GM06990 (cell line): Measurements from ENCODE around the gene SLC25A41.

Source experiments
- DNase-seq: peaks from one replicate; pipeline ENCODE4 v3.0.0-alpha.2; 2011; ENCODE audit not compliant: insufficient read length; ENCODE audit errors: extremely low read depth
- H3K27me3 ChIP-seq: replicated peaks from 2 replicates; pipeline ENCODE4 v1.6.0; 2011; ENCODE audit warnings: low read length; ENCODE audit not compliant: control insufficient read depth, insufficient read depth
- H3K36me3 ChIP-seq: 2 replicates; pipeline ENCODE4 v1.5.1; 2011; ENCODE audit warnings: low read length; ENCODE audit not compliant: control insufficient read depth, insufficient read depth
- H3K4me3 ChIP-seq: replicated peaks from 2 replicates; pipeline ENCODE4 v1.5.1; 2011; ENCODE audit warnings: low read depth, mild to moderate bottlenecking, control low read depth, low read length
- TF ChIP-seq, protein P1 (sequence below): IDR thresholded peaks from 2 replicates; pipeline ENCODE4 v1.5.1; 2011; ENCODE audit warnings: low read length, control low read depth, mild to moderate bottlenecking, inconsistent platforms; ENCODE audit not compliant: insufficient read depth, poor library complexity, severe bottlenecking

SLC25A41 gene

GRCh38 chr19:6424195-6424938 lies 9.2 kb downstream of the SLC25A41 start, which contains the start of gene KHSRP:
Gene KHSRP, minus strand, starts transcription at chr19:6424811. Its CDS starts 110 bp downstream, at chr19:6424701.
- H3K27me3 ChIP-seq: no peaks in the 10 kb centered on the region
- TF ChIP-seq, protein P1, sequence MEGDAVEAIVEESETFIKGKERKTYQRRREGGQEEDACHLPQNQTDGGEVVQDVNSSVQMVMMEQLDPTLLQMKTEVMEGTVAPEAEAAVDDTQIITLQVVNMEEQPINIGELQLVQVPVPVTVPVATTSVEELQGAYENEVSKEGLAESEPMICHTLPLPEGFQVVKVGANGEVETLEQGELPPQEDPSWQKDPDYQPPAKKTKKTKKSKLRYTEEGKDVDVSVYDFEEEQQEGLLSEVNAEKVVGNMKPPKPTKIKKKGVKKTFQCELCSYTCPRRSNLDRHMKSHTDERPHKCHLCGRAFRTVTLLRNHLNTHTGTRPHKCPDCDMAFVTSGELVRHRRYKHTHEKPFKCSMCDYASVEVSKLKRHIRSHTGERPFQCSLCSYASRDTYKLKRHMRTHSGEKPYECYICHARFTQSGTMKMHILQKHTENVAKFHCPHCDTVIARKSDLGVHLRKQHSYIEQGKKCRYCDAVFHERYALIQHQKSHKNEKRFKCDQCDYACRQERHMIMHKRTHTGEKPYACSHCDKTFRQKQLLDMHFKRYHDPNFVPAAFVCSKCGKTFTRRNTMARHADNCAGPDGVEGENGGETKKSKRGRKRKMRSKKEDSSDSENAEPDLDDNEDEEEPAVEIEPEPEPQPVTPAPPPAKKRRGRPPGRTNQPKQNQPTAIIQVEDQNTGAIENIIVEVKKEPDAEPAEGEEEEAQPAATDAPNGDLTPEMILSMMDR: no peak
- peak within 1 kb of the TSS; percentile 83 for H3K4me3 ChIP-seq
- peak; percentile 99 for DNase-seq
- H3K36me3 ChIP-seq: peaks cover 17% of the 10 kb centered on the region

GRCh38 chr19:6423499-6424194 lies 9.9 kb downstream of the SLC25A41 start:
- Histone ChIP-seq H3K36me3 (peaks cover 23% of the 10 kb centered on the region), H3K4me3 (peak overlapping the region; percentile 83), H3K27me3 (no peaks in the 10 kb centered on the region)
- TF ChIP-seq, protein P1: no peak
- no peak for DNase-seq

DNA sequence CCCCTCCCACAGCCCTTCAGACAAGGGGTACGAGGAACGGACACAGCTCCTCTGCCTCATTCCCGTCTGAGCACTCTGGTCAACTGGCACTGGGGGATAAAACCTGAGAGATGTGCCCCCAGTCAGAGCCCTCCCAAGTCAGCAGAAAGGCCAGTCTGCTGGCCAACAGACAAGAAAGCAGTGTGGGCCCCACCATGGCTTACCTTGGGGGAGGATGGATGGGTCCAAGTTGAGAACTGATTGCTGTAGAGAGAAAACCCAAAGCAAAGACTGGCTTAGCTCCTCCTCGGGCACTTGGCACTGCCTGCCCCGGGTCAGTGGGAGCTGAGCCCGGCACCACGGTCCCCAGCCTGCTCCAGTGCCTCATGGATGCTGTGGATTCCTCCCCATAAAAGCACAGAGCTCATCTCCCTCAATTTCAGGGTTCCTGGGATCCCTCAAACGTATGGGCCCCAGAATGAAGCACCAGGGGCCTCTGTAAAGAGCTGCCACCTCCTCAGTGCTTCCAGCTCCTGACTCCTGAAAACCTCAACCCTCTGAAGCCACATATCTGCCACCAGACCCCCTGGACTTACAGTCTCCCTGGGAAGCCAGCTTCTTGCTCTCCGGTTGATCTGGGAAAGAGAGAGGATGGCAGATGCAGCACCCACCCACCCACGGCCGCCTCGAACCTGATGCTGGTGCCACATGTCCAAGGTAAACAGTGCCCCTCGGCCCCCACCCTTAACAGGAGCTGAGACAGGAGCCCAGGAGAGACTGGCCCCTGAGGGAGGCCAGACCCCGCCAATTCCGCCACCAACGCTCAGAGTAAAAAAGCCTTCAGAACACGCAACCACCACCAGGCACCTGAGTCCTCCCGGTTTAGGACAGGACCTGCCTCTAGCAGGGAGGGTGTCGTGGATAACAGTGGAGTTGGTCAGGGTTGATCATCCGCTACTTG lies 12.2 kb downstream of the SLC25A41 start:
- TF ChIP-seq, protein P1: no peak
- Histone ChIP-seq H3K4me3 (no peak overlapping the region), H3K27me3 (no peaks in the 10 kb centered on the region), H3K36me3 (peaks cover 43% of the 10 kb centered on the region)
- DNase-seq: no peak

DNA sequence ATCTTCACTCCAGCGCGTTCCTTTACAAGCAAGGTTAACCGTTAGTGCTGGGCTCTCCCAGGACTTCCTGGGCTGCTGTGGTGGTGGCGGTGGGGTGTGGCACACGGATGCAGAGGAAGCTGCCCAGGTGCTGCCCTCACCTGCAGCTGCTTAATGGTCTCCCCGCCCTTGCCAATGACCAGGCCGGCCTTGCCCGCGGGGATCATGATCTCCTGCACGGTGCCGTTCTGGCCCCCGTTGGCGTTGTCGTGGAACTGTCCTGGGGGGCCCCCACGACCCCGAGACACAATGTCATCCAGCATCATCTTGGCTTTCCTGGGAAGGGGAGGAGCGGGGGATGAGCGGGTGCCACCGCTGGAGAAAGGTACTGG lies 15.0 kb downstream of the SLC25A41 start:
- DNase-seq: no peak
- Histone ChIP-seq H3K27me3 (no peaks in the 10 kb centered on the region), H3K36me3 (peaks cover 57% of the 10 kb centered on the region), H3K4me3 (no peak overlapping the region)
- TF ChIP-seq, protein P1: no peak

GRCh38 chr19:6417713-6418561 lies 15.6 kb downstream of the SLC25A41 start:
- DNase-seq: no peak
- TF ChIP-seq, protein P1: peak; percentile 23
- H3K4me3 ChIP-seq: no peak overlapping the region
- H3K36me3 ChIP-seq: peaks cover 57% of the 10 kb centered on the region
- H3K27me3 ChIP-seq: no peaks in the 10 kb centered on the region
